HepG2 (cell line): Measurements from ENCODE around the gene KAT6B. TPM values are rescaled to one million over a fixed set of nuclear protein-coding genes. Genes with fewer than 3 reads are reported as not detected.
A peak's percentile ranks its signal among the peaks of the same experiment; 100 is the strongest.

Experiments
- ARID2 ChIP-seq: sonication (generic); formaldehyde crosslinking; IDR thresholded peaks from 2 replicates; pipeline ENCODE4 v1.8.1; 2022; ENCODE audit warnings: mild to moderate bottlenecking, missing genetic modification reagents, borderline replicate concordance
- FOXA1 ChIP-seq, 2 experiments: fragments of 450-650 bp in 1 of 2; sonication (generic) in 1 of 2; formaldehyde crosslinking in 1 of 2; IDR thresholded peaks; 2 replicates each; pipeline versions ENCODE4 v1.4.0 to v1.6.1; 2016 to 2020; ENCODE audit warnings: missing genetic modification reagents in 1 of 2
- HDAC2 ChIP-seq: sonication (generic); formaldehyde crosslinking; IDR thresholded peaks from 2 replicates; pipeline ENCODE4 v1.4.0; 2020; ENCODE audit warnings: missing genetic modification reagents
- HDAC6 ChIP-seq: fragments of 200-600 bp; sonication (generic); IDR thresholded peaks from 2 replicates; pipeline ENCODE4 v1.7.0; 2017; ENCODE audit warnings: mild to moderate bottlenecking, antibody characterized with exemption, low read length, low read depth
- HMG20B ChIP-seq: conservative IDR thresholded peaks from 2 replicates; pipeline ENCODE4 v1.6.1; 2016; ENCODE audit warnings: missing genetic modification reagents, missing compliant biosample characterization
- NFKBIZ ChIP-seq: IDR thresholded peaks from 2 replicates; pipeline ENCODE4 v1.6.1; 2018; ENCODE audit warnings: missing genetic modification reagents, missing compliant biosample characterization
- PCBP1 ChIP-seq: fragments of 200-400 bp; formaldehyde crosslinking; IDR thresholded peaks from 2 replicates; pipeline ENCODE4 v1.6.1; 2017; ENCODE audit warnings: mild to moderate bottlenecking, low read depth, low read length, borderline replicate concordance
- POLR2AphosphoS5 ChIP-seq: IDR thresholded peaks from 2 replicates; pipeline ENCODE4 v1.6.1; 2012; ENCODE audit warnings: low read depth, low read length
- PPARG ChIP-seq: conservative IDR thresholded peaks from 2 replicates; pipeline ENCODE4 v1.6.1; 2016; ENCODE audit warnings: missing biosample characterization, missing genetic modification reagents
- RXRA ChIP-seq: sonication (generic); formaldehyde crosslinking; IDR thresholded peaks from 2 replicates; pipeline ENCODE4 v1.5.1; 2020; ENCODE audit warnings: missing genetic modification reagents
- ZNF232 ChIP-seq: sonication (generic); formaldehyde crosslinking; IDR thresholded peaks from 2 replicates; pipeline ENCODE4 v1.4.0; 2020; ENCODE audit warnings: missing genetic modification reagents, borderline replicate concordance
- ZNF720 ChIP-seq: sonication (generic); formaldehyde crosslinking; IDR thresholded peaks from 2 replicates; pipeline ENCODE4 v1.4.0; 2020; ENCODE audit warnings: missing genetic modification reagents
- ZNF747 ChIP-seq: sonication (generic); formaldehyde crosslinking; IDR thresholded peaks from 2 replicates; pipeline ENCODE4 v1.8.1; 2023; ENCODE audit warnings: missing genetic modification reagents, mild to moderate bottlenecking, borderline replicate concordance
- polyA plus RNA-seq, 8 experiments: library from polyadenylated mRNA; depleted of rRNA in 3 of 8; stranded (reverse) in 7 of 8; unstranded in 1 of 8; fragments of >200 nt; fragmentation: Illumina TruSeq in 4 of 8; extraction: Trizol in 4 of 8; gene quantifications; 2 replicates each; pipeline versions ENCODE4 v1.2.1 to v1.2.3, GENCODE V29; 2011 to 2016; ENCODE audit warnings: low read depth in 4 of 8, missing spikeins in 1 of 8, mixed read lengths in 1 of 8; ENCODE audit not compliant: insufficient read depth in 1 of 8
- total RNA-seq, 5 experiments: library from RNA; depleted of rRNA; stranded (reverse); fragments of >200 nt; fragmentation: Illumina TruSeq; extraction: Trizol; gene quantifications; 2 replicates each; pipeline ENCODE4 v1.2.3, GENCODE V29; 2016; ENCODE audit warnings: low read depth in 1 of 5
- TF ChIP-seq, protein P1 (sequence below): sonication (generic); formaldehyde crosslinking; IDR thresholded peaks from 2 replicates; pipeline ENCODE4 v1.5.1; 2020; ENCODE audit warnings: mild to moderate bottlenecking, missing genetic modification reagents
- TF ChIP-seq, protein P2 (sequence below): IDR thresholded peaks from 2 replicates; pipeline ENCODE4 v1.6.1; 2016; ENCODE audit warnings: mild to moderate bottlenecking
- TF ChIP-seq, protein P3 (sequence below): sonication (generic); formaldehyde crosslinking; conservative IDR thresholded peaks from 2 replicates; pipeline ENCODE4 v1.4.0; 2020; ENCODE audit warnings: missing genetic modification reagents
- TF ChIP-seq, protein P4 (sequence below): sonication (generic); formaldehyde crosslinking; IDR thresholded peaks from 2 replicates; pipeline ENCODE4 v1.5.0; 2020; ENCODE audit warnings: missing genetic modification reagents
- TF ChIP-seq, protein P5 (sequence below): sonication (generic); formaldehyde crosslinking; IDR thresholded peaks from 2 replicates; pipeline ENCODE4 v1.4.0; 2020; ENCODE audit warnings: missing genetic modification reagents, borderline replicate concordance

Gene KAT6B
- total and polyA plus RNA-seq, 2 of the 13 experiments (the other 11 are each of a cell fraction or from before 2014, with no cell fraction given): 3.0 to 9.5 TPM

DNA sequence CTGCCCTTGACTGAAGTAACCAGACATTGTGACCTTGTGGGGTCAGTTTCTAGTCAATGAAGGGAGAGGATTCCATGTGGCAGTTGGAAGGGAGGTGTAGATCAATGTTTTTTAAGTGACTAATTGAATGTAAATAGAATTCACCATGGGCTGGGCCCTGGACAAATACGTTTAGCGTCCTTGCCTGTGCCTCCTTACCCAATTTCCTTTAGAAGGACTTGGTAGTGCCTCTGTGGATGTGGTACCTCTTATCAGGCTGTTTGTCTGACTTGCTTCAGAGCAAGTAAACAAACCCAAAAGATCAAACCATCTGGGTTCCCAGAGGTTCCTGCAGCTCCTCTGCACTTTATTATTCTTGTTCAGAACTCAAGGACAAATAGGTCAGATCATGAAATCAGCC is 4.3 kb upstream of the KAT6B start (continued):
- TF ChIP-seq, protein P1, sequence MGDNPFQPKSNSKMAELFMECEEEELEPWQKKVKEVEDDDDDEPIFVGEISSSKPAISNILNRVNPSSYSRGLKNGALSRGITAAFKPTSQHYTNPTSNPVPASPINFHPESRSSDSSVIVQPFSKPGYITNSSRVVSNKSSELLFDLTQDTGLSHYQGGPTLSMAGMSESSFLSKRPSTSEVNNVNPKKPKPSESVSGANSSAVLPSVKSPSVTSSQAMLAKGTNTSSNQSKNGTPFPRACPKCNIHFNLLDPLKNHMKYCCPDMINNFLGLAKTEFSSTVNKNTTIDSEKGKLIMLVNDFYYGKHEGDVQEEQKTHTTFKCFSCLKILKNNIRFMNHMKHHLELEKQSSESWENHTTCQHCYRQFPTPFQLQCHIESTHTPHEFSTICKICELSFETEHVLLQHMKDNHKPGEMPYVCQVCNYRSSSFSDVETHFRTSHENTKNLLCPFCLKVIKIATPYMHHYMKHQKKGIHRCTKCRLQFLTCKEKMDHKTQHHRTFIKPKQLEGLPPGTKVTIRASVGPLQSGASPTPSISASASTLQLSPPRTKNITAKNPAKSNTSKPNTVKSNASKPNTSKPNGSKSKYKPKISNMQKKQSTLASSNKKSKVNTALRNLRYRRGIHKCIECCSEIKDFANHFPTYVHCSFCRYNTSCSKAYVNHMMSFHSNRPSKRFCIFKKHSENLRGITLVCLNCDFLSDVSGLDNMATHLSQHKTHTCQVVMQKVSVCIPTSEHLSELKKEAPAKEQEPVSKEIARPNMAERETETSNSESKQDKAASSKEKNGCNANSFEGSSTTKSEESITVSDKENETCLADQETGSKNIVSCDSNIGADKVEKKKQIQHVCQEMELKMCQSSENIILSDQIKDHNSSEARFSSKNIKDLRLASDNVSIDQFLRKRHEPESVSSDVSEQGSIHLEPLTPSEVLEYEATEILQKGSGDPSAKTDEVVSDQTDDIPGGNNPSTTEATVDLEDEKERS: peak; percentile 44; the same call in 1 of the 2 replicates
- no peak for TF ChIP-seq ZNF747 (CRISPR knock-in tag)
- 0 out of 2 replicates have a peak, but pooled peaks have one; percentile 58 for TF ChIP-seq HMG20B (CRISPR knock-in tag)
- TF ChIP-seq, protein P2, sequence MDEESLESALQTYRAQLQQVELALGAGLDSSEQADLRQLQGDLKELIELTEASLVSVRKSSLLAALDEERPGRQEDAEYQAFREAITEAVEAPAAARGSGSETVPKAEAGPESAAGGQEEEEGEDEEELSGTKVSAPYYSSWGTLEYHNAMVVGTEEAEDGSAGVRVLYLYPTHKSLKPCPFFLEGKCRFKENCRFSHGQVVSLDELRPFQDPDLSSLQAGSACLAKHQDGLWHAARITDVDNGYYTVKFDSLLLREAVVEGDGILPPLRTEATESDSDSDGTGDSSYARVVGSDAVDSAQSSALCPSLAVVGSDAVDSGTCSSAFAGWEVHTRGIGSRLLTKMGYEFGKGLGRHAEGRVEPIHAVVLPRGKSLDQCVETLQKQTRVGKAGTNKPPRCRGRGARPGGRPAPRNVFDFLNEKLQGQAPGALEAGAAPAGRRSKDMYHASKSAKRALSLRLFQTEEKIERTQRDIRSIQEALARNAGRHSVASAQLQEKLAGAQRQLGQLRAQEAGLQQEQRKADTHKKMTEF: peak; percentile 62; the same call in 1 of the 2 replicates
- peak; percentile 59; the same call in 1 of the 2 replicates for TF ChIP-seq ARID2 (CRISPR knock-in tag)
- no peak for TF ChIP-seq POLR2AphosphoS5
- TF ChIP-seq, protein P3, sequence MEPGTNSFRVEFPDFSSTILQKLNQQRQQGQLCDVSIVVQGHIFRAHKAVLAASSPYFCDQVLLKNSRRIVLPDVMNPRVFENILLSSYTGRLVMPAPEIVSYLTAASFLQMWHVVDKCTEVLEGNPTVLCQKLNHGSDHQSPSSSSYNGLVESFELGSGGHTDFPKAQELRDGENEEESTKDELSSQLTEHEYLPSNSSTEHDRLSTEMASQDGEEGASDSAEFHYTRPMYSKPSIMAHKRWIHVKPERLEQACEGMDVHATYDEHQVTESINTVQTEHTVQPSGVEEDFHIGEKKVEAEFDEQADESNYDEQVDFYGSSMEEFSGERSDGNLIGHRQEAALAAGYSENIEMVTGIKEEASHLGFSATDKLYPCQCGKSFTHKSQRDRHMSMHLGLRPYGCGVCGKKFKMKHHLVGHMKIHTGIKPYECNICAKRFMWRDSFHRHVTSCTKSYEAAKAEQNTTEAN: no peak
- TF ChIP-seq RXRA (CRISPR knock-in tag): no peak; the same call in 1 of the 2 replicates
- TF ChIP-seq PPARG (CRISPR knock-in tag): peak; percentile 88
- no peak for TF ChIP-seq HDAC6
- no peak for TF ChIP-seq ZNF720 (CRISPR knock-in tag)
- TF ChIP-seq PCBP1: no peak
- TF ChIP-seq, protein P4, sequence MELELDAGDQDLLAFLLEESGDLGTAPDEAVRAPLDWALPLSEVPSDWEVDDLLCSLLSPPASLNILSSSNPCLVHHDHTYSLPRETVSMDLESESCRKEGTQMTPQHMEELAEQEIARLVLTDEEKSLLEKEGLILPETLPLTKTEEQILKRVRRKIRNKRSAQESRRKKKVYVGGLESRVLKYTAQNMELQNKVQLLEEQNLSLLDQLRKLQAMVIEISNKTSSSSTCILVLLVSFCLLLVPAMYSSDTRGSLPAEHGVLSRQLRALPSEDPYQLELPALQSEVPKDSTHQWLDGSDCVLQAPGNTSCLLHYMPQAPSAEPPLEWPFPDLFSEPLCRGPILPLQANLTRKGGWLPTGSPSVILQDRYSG (CRISPR knock-in tag): no peak
- TF ChIP-seq ZNF232 (CRISPR knock-in tag): no peak
- 0 out of 2 replicates have a peak, but pooled peaks have one; percentile 45 for TF ChIP-seq NFKBIZ (CRISPR knock-in tag)
- TF ChIP-seq, protein P5, sequence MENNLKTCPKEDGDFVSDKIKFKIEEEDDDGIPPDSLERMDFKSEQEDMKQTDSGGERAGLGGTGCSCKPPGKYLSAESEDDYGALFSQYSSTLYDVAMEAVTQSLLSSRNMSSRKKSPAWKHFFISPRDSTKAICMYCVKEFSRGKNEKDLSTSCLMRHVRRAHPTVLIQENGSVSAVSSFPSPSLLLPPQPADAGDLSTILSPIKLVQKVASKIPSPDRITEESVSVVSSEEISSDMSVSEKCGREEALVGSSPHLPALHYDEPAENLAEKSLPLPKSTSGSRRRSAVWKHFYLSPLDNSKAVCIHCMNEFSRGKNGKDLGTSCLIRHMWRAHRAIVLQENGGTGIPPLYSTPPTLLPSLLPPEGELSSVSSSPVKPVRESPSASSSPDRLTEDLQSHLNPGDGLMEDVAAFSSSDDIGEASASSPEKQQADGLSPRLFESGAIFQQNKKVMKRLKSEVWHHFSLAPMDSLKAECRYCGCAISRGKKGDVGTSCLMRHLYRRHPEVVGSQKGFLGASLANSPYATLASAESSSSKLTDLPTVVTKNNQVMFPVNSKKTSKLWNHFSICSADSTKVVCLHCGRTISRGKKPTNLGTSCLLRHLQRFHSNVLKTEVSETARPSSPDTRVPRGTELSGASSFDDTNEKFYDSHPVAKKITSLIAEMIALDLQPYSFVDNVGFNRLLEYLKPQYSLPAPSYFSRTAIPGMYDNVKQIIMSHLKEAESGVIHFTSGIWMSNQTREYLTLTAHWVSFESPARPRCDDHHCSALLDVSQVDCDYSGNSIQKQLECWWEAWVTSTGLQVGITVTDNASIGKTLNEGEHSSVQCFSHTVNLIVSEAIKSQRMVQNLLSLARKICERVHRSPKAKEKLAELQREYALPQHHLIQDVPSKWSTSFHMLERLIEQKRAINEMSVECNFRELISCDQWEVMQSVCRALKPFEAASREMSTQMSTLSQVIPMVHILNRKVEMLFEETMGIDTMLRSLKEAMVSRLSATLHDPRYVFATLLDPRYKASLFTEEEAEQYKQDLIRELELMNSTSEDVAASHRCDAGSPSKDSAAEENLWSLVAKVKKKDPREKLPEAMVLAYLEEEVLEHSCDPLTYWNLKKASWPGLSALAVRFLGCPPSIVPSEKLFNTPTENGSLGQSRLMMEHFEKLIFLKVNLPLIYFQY (CRISPR knock-in tag): peak; percentile 55; the same call in 1 of the 2 replicates
- 0 out of 2 replicates have a peak, but pooled peaks have one; percentile 9 for TF ChIP-seq FOXA1 (IDR thresholded peaks at IDR 0.05)
- TF ChIP-seq FOXA1 (CRISPR knock-in tag; IDR thresholded peaks at IDR 0.05): peak; percentile 67
- TF ChIP-seq HDAC2 (CRISPR knock-in tag): peak; percentile 77
